Transverse colon (tissue), 4 donors: ENCODE results near the gene AGAP9. TPM values are rescaled to one million over a fixed set of nuclear protein-coding genes. Genes with fewer than 3 reads are reported as not detected.
A peak's percentile ranks its signal among the peaks of the same experiment; 100 is the strongest.
"Not testable (repeated sequence)": the region's sequence is repeated elsewhere in the genome, so short reads cannot be mapped to it uniquely, and the experiment has no call there.

Experiments
- DNase-seq: peaks from one replicate; pipeline ENCODE4 v3.0.0-alpha.2; 2019
- H3K27ac ChIP-seq, 4 donors: fragments of 200-600 bp; sonication (generic); 2 replicates each; pipeline ENCODE4 v1.5.1; 2016 to 2018; ENCODE audit warnings: inconsistent platforms in 4 of 4
- H3K27me3 ChIP-seq: fragments of 200-600 bp; sonication (generic); 2 replicates; pipeline ENCODE4 v1.5.1; 2017; ENCODE audit warnings: inconsistent platforms
- H3K36me3 ChIP-seq, 4 donors: fragments of 200-600 bp; sonication (generic); 2 replicates each; pipeline ENCODE4 v1.5.1; 2017 to 2019; ENCODE audit warnings: inconsistent platforms in 4 of 4
- H3K4me1 ChIP-seq, 4 donors: fragments of 200-600 bp; sonication (generic); 2 replicates each; pipeline ENCODE4 v1.5.1; 2017 to 2020; ENCODE audit warnings: inconsistent platforms in 4 of 4
- H3K4me3 ChIP-seq, 4 donors: fragments of 200-600 bp; sonication (generic); 1 replicate in 1 of 4; 2 replicates in 3 of 4; pipeline versions ENCODE4 v1.5.1 to v1.6.1; 2017 to 2019; ENCODE audit warnings: inconsistent platforms in 4 of 4
- H3K9me3 ChIP-seq, 2 donors: fragments of 200-600 bp; sonication (generic); 2 replicates each; pipeline ENCODE4 v1.5.1; 2017 to 2019; ENCODE audit warnings: inconsistent platforms in 2 of 2
- CTCF ChIP-seq, 5 experiments: fragments of 200-600 bp in 3 of 5; fragments of 450-650 bp in 2 of 5; sonication (generic) in 3 of 5; IDR thresholded peaks; 1 replicate in 2 of 5; 2 replicates in 3 of 5; pipeline ENCODE4 v1.5.1; 2016 to 2017; ENCODE audit warnings: antibody characterized with exemption in 5 of 5, inconsistent platforms in 3 of 5, mild to moderate bottlenecking in 2 of 5, moderate library complexity in 1 of 5
- EP300 ChIP-seq: sonication (generic); formaldehyde crosslinking; IDR thresholded peaks from one replicate; pipeline ENCODE4 v1.6.1; 2017; ENCODE audit warnings: antibody characterized with exemption, low read depth
- POLR2A ChIP-seq: fragments of 450-650 bp; IDR thresholded peaks from one replicate; pipeline ENCODE4 v1.6.1; 2016; ENCODE audit warnings: antibody characterized with exemption, mild to moderate bottlenecking, moderate library complexity
- POLR2AphosphoS5 ChIP-seq, 3 donors: sonication (generic); formaldehyde crosslinking; IDR thresholded peaks; one replicate each; pipeline ENCODE4 v1.6.1; 2016; ENCODE audit warnings: antibody characterized with exemption in 3 of 3
- WGBS, 2 donors: methylation state at CpG; one replicate each; pipeline ENCODE4 v1.1.5; 2018; ENCODE audit warnings: low coverage in 1 of 2; 5-methylcytosine and 5-hydroxymethylcytosine counted together
- in situ Hi-C, 4 donors: fragments of 200-750 bp; cut with MboI; loops; one replicate each; pipeline versions ENCODE4 v1.15.0 to v1.15.1; 2017; ENCODE audit warnings: low sequenced_read_pairs in 3 of 4, low pct_ligation_motif_present in 1 of 4, low pct_unique_long_range_greater_than_20kb in 1 of 4
- intact Hi-C: fragments of 100-400 bp; cut with DNase I; formaldehyde crosslinking; loops from one replicate; pipeline ENCODE4 v1.15.1; 2023; ENCODE audit warnings: low total_unique reads
- total RNA-seq, 4 donors: library from RNA; depleted of rRNA; stranded (reverse); fragments of >200 nt; gene quantifications; one replicate each; pipeline ENCODE4 v1.1.0, GENCODE V29; 2016

AGAP9 gene
- total RNA-seq, 4 donors from 2014 or later: 2.0 to 18.6 (median 12.4) TPM

- H3K9me3 ChIP-seq, intact Hi-C loops, in situ Hi-C loops, H3K36me3 ChIP-seq, H3K4me1 ChIP-seq, H3K27me3 ChIP-seq, H3K27ac ChIP-seq: not testable (repeated sequence)
- H3K4me3 ChIP-seq: peak overlapping the region in 1 of 4 donors; percentile 30
- 11% methylated on average over 5 of the region's 37 CpGs; no CpG with 5 or more reads in 1 of the 2 donors for WGBS, 2 donors
- peak in 1 of 5 experiments; percentile 24 for TF ChIP-seq CTCF (IDR thresholded peaks at IDR 0.05)
- DNase-seq: peak; percentile 34
Measured at GRCh38 chr10:47461261-47461687, 62.2 kb downstream of the AGAP9 start.

- H3K36me3 ChIP-seq: no peaks in the 10 kb centered on the region
- intact Hi-C loops (no loop called here), in situ Hi-C loops (no loop called here)
- H3K4me1 ChIP-seq: no peaks in the 10 kb centered on the region
- no peak overlapping the region for H3K4me3 ChIP-seq
- no peak overlapping the region for H3K27ac ChIP-seq
- DNase-seq: no peak
- H3K27me3 ChIP-seq: no peaks in the 10 kb centered on the region
- TF ChIP-seq CTCF (IDR thresholded peaks at IDR 0.05) (no peak), EP300 (no peak), POLR2AphosphoS5 (IDR thresholded peaks at IDR 0.05) (no peak), POLR2A (no peak)
- 67 to 79% methylated on average over 2 to 4 of the region's 4 CpGs for WGBS, 2 donors
- no peaks in the 10 kb centered on the region for H3K9me3 ChIP-seq
Measured at GRCh38 chr10:47458466-47459154, 64.8 kb downstream of the AGAP9 start.

DNA sequence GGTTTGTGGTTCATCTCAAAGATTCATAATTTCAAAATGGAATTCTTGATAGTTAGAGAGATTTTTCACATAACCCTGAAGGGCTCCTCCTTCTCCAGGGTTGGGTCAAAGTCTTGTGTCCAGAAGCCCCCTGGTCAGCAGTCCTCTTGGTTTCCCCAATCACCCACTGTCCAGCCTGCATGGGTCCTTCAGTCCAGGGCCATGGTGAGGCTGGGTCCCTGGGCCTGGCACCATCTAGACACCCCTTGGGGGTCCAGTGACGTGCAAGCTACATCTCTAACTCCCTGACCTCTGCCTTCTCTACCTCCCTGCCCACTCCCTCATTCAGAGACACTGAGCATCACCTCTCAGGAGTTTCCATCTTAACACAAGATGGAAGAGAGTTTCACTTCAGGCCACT, 65.6 kb downstream of the AGAP9 start:
- no peaks in the 10 kb centered on the region for H3K4me1 ChIP-seq
- TF ChIP-seq POLR2A (no peak), CTCF (IDR thresholded peaks at IDR 0.05) (no peak), POLR2AphosphoS5 (IDR thresholded peaks at IDR 0.05) (no peak), EP300 (no peak)
- WGBS, 2 donors: 81% methylated on average over 1 of the region's 1 CpG; no CpG with 5 or more reads in 1 of the 2 donors
- no peaks in the 10 kb centered on the region for H3K27me3 ChIP-seq
- no peak overlapping the region for H3K27ac ChIP-seq
- DNase-seq: no peak
- no peaks in the 10 kb centered on the region for H3K9me3 ChIP-seq
- no peak overlapping the region for H3K4me3 ChIP-seq
- intact Hi-C loops (no loop called here), in situ Hi-C loops (no loop called here)
- no peaks in the 10 kb centered on the region for H3K36me3 ChIP-seq

GRCh38 chr10:47457528-47457820, 66.0 kb downstream of the AGAP9 start:
- no peak for TF ChIP-seq CTCF (IDR thresholded peaks at IDR 0.05)
- TF ChIP-seq POLR2AphosphoS5 (IDR thresholded peaks at IDR 0.05): no peak
- TF ChIP-seq POLR2A: no peak
- no peak for TF ChIP-seq EP300
- in situ Hi-C loops (no loop called here), intact Hi-C loops (no loop called here)
- Histone ChIP-seq H3K4me3 (no peak overlapping the region), H3K9me3 (no peaks in the 10 kb centered on the region), H3K36me3 (no peaks in the 10 kb centered on the region), H3K27me3 (no peaks in the 10 kb centered on the region), H3K27ac (no peak overlapping the region), H3K4me1 (no peaks in the 10 kb centered on the region)
- no peak for DNase-seq
- WGBS, 2 donors: 100% methylated on average over 1 of the region's 1 CpG; no CpG with 5 or more reads in 1 of the 2 donors
